HepG2 (cell line): ENCODE measurements around the gene XXYLT1. TPM values are rescaled to one million over a fixed set of nuclear protein-coding genes. Genes with fewer than 3 reads are reported as not detected.

ENCODE experiments used
- ATAC-seq: fragments of 200-7000 bp; cut with Tn5 transposase; 3 replicates; pipeline ENCODE4 v1.9.1; 2020; ENCODE audit warnings: mild to moderate bottlenecking, moderate library complexity
- BruUV-seq: library from RNA; stranded (reverse); fragments of 400-500 nt; replicated peaks from 2 replicates; lab custom pipeline; 2021; lab: Mats Ljungman, UMichigan
- CTCF ChIA-PET: fragments of 300-600 bp; formaldehyde crosslinking; extraction: SDS; loops from one replicate; lab custom pipeline; 2021; ENCODE audit warnings: low total read pairs, inconsistent platforms, low intra/inter-chr PET ratio; lab: Yijun Ruan, JAX
- POLR2A ChIA-PET: fragments of 350-600 bp; sonication (Branson Sonifier 250); formaldehyde crosslinking; loops from one replicate; lab custom pipeline; 2020; ENCODE audit warnings: antibody characterized with exemption, inconsistent platforms; lab: Yijun Ruan, JAX
- DNase-seq: peaks from one replicate; pipeline ENCODE4 v3.0.0-alpha.2; 2015; ENCODE audit warnings: low spot score
- FAIRE-seq: peaks from 3 replicates; lab custom pipeline; 2011; peaks lifted over from hg19 to GRCh38; lab: Jason Lieb, UNC
- H2AFZ ChIP-seq: one replicate; pipeline ENCODE4 v1.6.1; 2011; ENCODE audit warnings: low read length, inconsistent platforms
- H3K27ac ChIP-seq: fragments of 300-600 bp; 3 replicates; pipeline ENCODE4 v1.8.0; 2011; ENCODE audit warnings: mixed run types, mild to moderate bottlenecking, mixed read lengths, low read length, inconsistent platforms; ENCODE audit not compliant: insufficient read depth; ENCODE audit errors: extremely low read length
- H3K27me3 ChIP-seq, 2 experiments: fragments of 200-600 bp in 1 of 2; 2 replicates in 1 of 2; 3 replicates in 1 of 2; pipeline versions ENCODE4 v1.6.0 to v1.8.0; 2011; ENCODE audit warnings: low read length in 2 of 2, mild to moderate bottlenecking in 2 of 2, moderate library complexity in 2 of 2, inconsistent platforms in 1 of 2; ENCODE audit not compliant: insufficient read depth in 2 of 2, control insufficient read depth in 1 of 2
- H3K36me3 ChIP-seq, 2 experiments: fragments of 200-600 bp in 1 of 2; replicated peaks in 1 of 2; 2 replicates in 1 of 2; 3 replicates in 1 of 2; pipeline versions ENCODE4 v1.5.1 to v1.8.0; 2011; ENCODE audit warnings: low read length in 2 of 2, inconsistent platforms in 1 of 2; ENCODE audit not compliant: insufficient read depth in 2 of 2, control insufficient read depth in 1 of 2
- H3K4me1 ChIP-seq: 2 replicates; pipeline ENCODE4 v1.5.1; 2012; ENCODE audit warnings: low read length, inconsistent platforms; ENCODE audit not compliant: insufficient read depth
- H3K4me2 ChIP-seq: 2 replicates; pipeline ENCODE4 v1.6.0; 2011; ENCODE audit warnings: low read depth, low read length, inconsistent platforms
- H3K4me3 ChIP-seq, 3 experiments: fragments of 200-600 bp in 1 of 3; sonication (generic), shearing (Covaris generic) in 1 of 3; replicated peaks in 1 of 3; 2 replicates each; pipeline ENCODE4 v1.5.1; 2011 to 2016; ENCODE audit warnings: low read length in 3 of 3, inconsistent platforms in 2 of 3, low read depth in 2 of 3, mild to moderate bottlenecking in 2 of 3, control low read depth in 1 of 3, mixed read lengths in 1 of 3; ENCODE audit not compliant: insufficient read depth in 1 of 3
- H3K79me2 ChIP-seq: one replicate; pipeline ENCODE4 v1.6.1; 2011; ENCODE audit warnings: low read length, inconsistent platforms; ENCODE audit not compliant: insufficient read depth
- H3K9ac ChIP-seq: 2 replicates; pipeline ENCODE4 v1.6.0; 2011; ENCODE audit warnings: mild to moderate bottlenecking, low read depth, low read length, inconsistent platforms; ENCODE audit not compliant: insufficient read depth
- H3K9me3 ChIP-seq: 2 replicates; pipeline ENCODE4 v1.5.1; 2012; ENCODE audit warnings: mild to moderate bottlenecking, low read length
- H4K20me1 ChIP-seq: 2 replicates; pipeline ENCODE4 v1.6.0; 2011; ENCODE audit warnings: inconsistent platforms, mild to moderate bottlenecking, low read length, moderate library complexity; ENCODE audit not compliant: insufficient read depth
- EZH2 ChIP-seq: conservative IDR thresholded peaks from 2 replicates; pipeline ENCODE4 v1.6.1; 2012; ENCODE audit warnings: mild to moderate bottlenecking, low read depth, low read length, moderate library complexity
- FOXO1 ChIP-seq: sonication (generic); formaldehyde crosslinking; IDR thresholded peaks from 2 replicates; pipeline ENCODE4 v1.4.0; 2020; ENCODE audit warnings: missing genetic modification reagents
- HES4 ChIP-seq: sonication (generic); formaldehyde crosslinking; IDR thresholded peaks from 2 replicates; pipeline ENCODE4 v1.9.0; 2021; ENCODE audit warnings: mild to moderate bottlenecking, missing genetic modification reagents, borderline replicate concordance
- KLF16 ChIP-seq, 2 experiments: sonication (generic) in 1 of 2; formaldehyde crosslinking in 1 of 2; IDR thresholded peaks; 2 replicates each; pipeline versions ENCODE4 v1.6.1 to v1.8.0; 2016 to 2023; ENCODE audit warnings: missing genetic modification reagents in 2 of 2, missing compliant biosample characterization in 1 of 2
- NR1H2 ChIP-seq: sonication (generic); formaldehyde crosslinking; IDR thresholded peaks from 2 replicates; pipeline ENCODE4 v1.8.1; 2022; ENCODE audit warnings: low read depth, missing genetic modification reagents, borderline replicate concordance
- SALL1 ChIP-seq: sonication (generic); formaldehyde crosslinking; IDR thresholded peaks from 2 replicates; pipeline ENCODE4 v1.8.0; 2022; ENCODE audit warnings: mild to moderate bottlenecking, missing genetic modification reagents
- TEAD2 ChIP-seq: sonication (generic); formaldehyde crosslinking; IDR thresholded peaks from 2 replicates; pipeline ENCODE4 v1.9.0; 2021; ENCODE audit warnings: missing genetic modification reagents
- ZC3H4 ChIP-seq: sonication (generic); formaldehyde crosslinking; IDR thresholded peaks from 2 replicates; pipeline ENCODE4 v1.4.0; 2020; ENCODE audit warnings: missing genetic modification reagents, borderline replicate concordance
- ZNF282 ChIP-seq: fragments of 450-650 bp; IDR thresholded peaks from 2 replicates; pipeline ENCODE4 v1.6.1; 2018; ENCODE audit not compliant: partially characterized antibody
- ZNF543 ChIP-seq: sonication (generic); formaldehyde crosslinking; IDR thresholded peaks from 2 replicates; pipeline ENCODE4 v1.4.0; 2020; ENCODE audit warnings: mild to moderate bottlenecking, missing genetic modification reagents
- ZNF788 ChIP-seq: sonication (generic); formaldehyde crosslinking; IDR thresholded peaks from 2 replicates; pipeline ENCODE4 v1.5.0; 2020; ENCODE audit warnings: mild to moderate bottlenecking, missing genetic modification reagents, borderline replicate concordance
- ZNF850 ChIP-seq: sonication (generic); formaldehyde crosslinking; conservative IDR thresholded peaks from 2 replicates; pipeline ENCODE4 v1.9.0; 2021; ENCODE audit warnings: mild to moderate bottlenecking, missing genetic modification reagents
- ZSCAN22 ChIP-seq: sonication (generic); formaldehyde crosslinking; IDR thresholded peaks from 2 replicates; pipeline ENCODE4 v1.4.0; 2020; ENCODE audit warnings: mild to moderate bottlenecking, missing genetic modification reagents
- ZSCAN25 ChIP-seq: sonication (generic); formaldehyde crosslinking; IDR thresholded peaks from 2 replicates; pipeline ENCODE4 v1.8.0; 2022; ENCODE audit warnings: mild to moderate bottlenecking, missing genetic modification reagents
- WGBS: methylation state at CpG from one replicate; pipeline ENCODE4 v1.1.6; 2017; ENCODE audit warnings: low lambda C conversion rate; 5-methylcytosine and 5-hydroxymethylcytosine counted together
- in situ Hi-C: cut with HindIII; loops from 2 replicates; pipeline ENCODE4 v1.10.0; 2017; ENCODE audit warnings: low pct_unique_long_range_greater_than_20kb; ENCODE audit not compliant: extremely low pct_ligation_motif_present
- intact Hi-C: fragments of 100-400 bp; cut with micrococcal nuclease; formaldehyde crosslinking; loops from one replicate; pipeline ENCODE4 v1.10.0; 2022; ENCODE audit not compliant: unreplicated experiment
- polyA plus RNA-seq, 8 experiments: library from polyadenylated mRNA; depleted of rRNA in 3 of 8; stranded (reverse) in 7 of 8; unstranded in 1 of 8; fragments of >200 nt; fragmentation: Illumina TruSeq in 4 of 8; extraction: Trizol in 4 of 8; gene quantifications; 2 replicates each; pipeline versions ENCODE4 v1.2.1 to v1.2.3, GENCODE V29; 2011 to 2016; ENCODE audit warnings: low read depth in 4 of 8, missing spikeins in 1 of 8, mixed read lengths in 1 of 8; ENCODE audit not compliant: insufficient read depth in 1 of 8
- total RNA-seq, 5 experiments: library from RNA; depleted of rRNA; stranded (reverse); fragments of >200 nt; fragmentation: Illumina TruSeq; extraction: Trizol; gene quantifications; 2 replicates each; pipeline ENCODE4 v1.2.3, GENCODE V29; 2016; ENCODE audit warnings: low read depth in 1 of 5
- TF ChIP-seq, protein P1 (sequence below): IDR thresholded peaks from 2 replicates; pipeline ENCODE4 v1.6.1; 2016
- TF ChIP-seq, protein P2 (sequence below): sonication (generic); formaldehyde crosslinking; IDR thresholded peaks from 2 replicates; pipeline ENCODE4 v1.8.1; 2023; ENCODE audit warnings: missing genetic modification reagents, inconsistent platforms, borderline replicate concordance
- TF ChIP-seq, protein P3 (sequence below): sonication (generic); formaldehyde crosslinking; IDR thresholded peaks from 2 replicates; pipeline ENCODE4 v1.8.1; 2023; ENCODE audit warnings: mild to moderate bottlenecking, moderate library complexity, missing genetic modification reagents
- TF ChIP-seq, protein P4 (sequence below): IDR thresholded peaks from 2 replicates; pipeline ENCODE4 v1.6.1; 2016; ENCODE audit warnings: missing biosample characterization, missing genetic modification reagents, low read depth

The XXYLT1 gene
- total and polyA plus RNA-seq, 2 of the 13 experiments (the other 11 are each of a cell fraction or from before 2014, with no cell fraction given), result 17.7 to 19.0 TPM

DNA sequence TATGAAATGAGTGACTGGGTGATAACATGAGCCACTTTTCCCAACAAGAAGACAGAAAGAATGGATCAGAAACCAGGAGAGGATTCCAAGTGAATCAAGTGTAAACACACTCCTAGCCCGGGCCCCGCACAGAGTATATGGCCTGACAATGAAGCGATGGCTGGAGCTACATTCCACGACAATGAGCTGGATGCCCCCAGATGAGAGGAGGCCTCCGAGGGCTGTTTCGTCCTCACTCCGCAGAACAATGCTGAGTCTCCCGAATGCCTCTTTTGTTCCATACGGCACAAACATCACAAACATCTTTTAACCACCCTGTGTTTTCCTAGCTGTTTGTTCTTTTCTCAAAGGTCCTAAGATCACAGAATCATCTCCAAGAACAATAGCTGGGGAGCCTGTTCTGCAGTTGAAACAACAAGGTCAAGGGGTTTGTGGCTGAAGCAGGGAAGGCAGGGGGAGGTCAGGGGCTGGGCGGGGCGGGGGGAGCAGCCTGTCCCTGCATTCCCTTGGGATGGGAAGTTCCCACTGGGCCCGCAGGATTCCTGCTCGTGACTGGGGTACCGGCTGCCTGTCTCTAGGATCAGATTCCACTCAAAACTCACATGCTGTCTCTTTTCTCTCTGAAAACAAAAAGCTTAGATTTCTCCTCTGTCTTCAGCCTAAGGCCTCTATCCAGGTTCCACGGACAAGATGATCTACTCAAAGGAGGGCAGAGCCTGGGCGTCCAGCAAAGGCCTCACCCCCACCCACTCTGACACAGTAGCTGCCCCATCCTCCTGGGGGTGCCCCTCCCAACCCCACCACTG, 151.3 kb downstream of the XXYLT1 start (continued):
- TF ChIP-seq, protein P1, sequence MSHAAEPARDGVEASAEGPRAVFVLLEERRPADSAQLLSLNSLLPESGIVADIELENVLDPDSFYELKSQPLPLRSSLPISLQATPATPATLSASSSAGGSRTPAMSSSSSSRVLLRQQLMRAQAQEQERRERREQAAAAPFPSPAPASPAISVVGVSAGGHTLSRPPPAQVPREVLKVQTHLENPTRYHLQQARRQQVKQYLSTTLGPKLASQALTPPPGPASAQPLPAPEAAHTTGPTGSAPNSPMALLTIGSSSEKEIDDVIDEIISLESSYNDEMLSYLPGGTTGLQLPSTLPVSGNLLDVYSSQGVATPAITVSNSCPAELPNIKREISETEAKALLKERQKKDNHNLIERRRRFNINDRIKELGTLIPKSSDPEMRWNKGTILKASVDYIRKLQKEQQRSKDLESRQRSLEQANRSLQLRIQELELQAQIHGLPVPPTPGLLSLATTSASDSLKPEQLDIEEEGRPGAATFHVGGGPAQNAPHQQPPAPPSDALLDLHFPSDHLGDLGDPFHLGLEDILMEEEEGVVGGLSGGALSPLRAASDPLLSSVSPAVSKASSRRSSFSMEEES (CRISPR knock-in tag), result 0 out of 2 replicates have a peak, but pooled peaks have one; percentile 28
- TF ChIP-seq FOXO1 (CRISPR knock-in tag) (0 out of 2 replicates have a peak, but pooled peaks have one; percentile 11), ZNF788 (CRISPR knock-in tag) (no peak), ZNF543 (CRISPR knock-in tag) (peak; percentile 42; the same call in 1 of the 2 replicates), ZNF282 (no peak), KLF16 (CRISPR knock-in tag; IDR thresholded peaks at IDR 0.05) (peak in 1 of 2 experiments; percentile 24; a peak in 1 of 4 replicates)
- TF ChIP-seq, protein P2, sequence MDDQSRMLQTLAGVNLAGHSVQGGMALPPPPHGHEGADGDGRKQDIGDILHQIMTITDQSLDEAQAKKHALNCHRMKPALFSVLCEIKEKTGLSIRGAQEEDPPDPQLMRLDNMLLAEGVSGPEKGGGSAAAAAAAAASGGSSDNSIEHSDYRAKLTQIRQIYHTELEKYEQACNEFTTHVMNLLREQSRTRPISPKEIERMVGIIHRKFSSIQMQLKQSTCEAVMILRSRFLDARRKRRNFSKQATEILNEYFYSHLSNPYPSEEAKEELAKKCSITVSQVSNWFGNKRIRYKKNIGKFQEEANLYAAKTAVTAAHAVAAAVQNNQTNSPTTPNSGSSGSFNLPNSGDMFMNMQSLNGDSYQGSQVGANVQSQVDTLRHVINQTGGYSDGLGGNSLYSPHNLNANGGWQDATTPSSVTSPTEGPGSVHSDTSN (CRISPR knock-in tag), result no peak
- TF ChIP-seq, all 625 proteins: peak for 23

DNA sequence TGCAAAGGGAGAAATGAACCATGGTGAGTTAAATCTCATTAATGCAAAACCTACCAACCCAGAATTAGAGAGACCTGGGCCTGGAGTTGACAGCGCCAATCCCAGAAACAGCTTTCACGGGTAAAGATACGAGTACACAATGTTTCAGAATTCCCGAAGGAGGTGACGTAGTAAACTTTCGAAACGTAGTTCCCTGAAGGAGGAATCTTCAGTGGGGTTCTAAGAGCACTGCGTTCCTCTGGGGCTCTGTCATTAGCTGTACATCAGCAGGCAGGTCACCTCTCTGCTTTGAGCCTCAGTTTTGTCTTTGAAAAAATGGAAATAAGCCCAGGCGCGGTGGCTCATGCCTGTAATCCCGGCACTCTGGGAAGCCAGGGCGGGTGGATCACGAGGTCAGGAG, 152.3 kb downstream of the XXYLT1 start:
- DNase-seq (no peak), ATAC-seq (no peak), FAIRE-seq (no peak)
- H3K9ac ChIP-seq, result no peak overlapping the region
- no peaks in the 10 kb centered on the region for H3K36me3 ChIP-seq
- intact Hi-C loops, result loop anchor here (2.0 kb wide), 2 partner anchors 46 to 140 kb away; no protein-coding TSS in a partner anchor
- no peak overlapping the region for H2AFZ ChIP-seq
- no peaks in the 10 kb centered on the region for H4K20me1 ChIP-seq
- no TSS peak for BruUV-seq
- H3K9me3 ChIP-seq, result no peaks in the 10 kb centered on the region
- no peaks in the 10 kb centered on the region for H3K27me3 ChIP-seq
- H3K27ac ChIP-seq, result no peak overlapping the region
- POLR2A ChIA-PET, result no interaction called here
- CTCF ChIA-PET, result no interaction called here
- H3K79me2 ChIP-seq, result no peaks in the 10 kb centered on the region
- no peak overlapping the region for H3K4me2 ChIP-seq
- WGBS, result 97% methylated on average over 13 of the region's 13 CpGs
- peaks cover 62% of the 10 kb centered on the region for H3K4me1 ChIP-seq
- in situ Hi-C loops, result no loop called here
- no peak overlapping the region for H3K4me3 ChIP-seq
- no peak for TF ChIP-seq ZSCAN22 (CRISPR knock-in tag)
- no peak for TF ChIP-seq HES4 (CRISPR knock-in tag)
- TF ChIP-seq TEAD2, result no peak
- TF ChIP-seq, protein P3, sequence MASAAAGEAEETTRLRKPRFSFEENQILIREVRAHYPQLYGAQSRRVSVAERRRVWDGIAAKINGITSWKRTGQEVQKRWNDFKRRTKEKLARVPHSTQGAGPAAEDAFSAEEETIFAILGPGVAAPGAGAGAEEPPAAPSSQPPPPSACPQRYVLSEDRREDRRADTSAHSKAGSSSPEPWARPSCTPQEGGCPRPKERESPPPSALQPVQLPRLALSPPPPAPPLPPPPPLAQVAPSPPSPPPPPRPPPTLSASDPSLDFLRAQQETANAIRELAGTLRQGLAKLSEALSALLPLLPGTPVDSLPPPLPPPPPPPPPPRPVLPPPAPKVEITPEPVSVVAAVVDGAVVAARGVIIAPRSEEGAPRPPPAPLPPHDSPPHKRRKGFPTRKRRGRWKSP, result no peak
- no peak for TF ChIP-seq EZH2
- no peak for TF ChIP-seq ZC3H4 (CRISPR knock-in tag)
- TF ChIP-seq SALL1, result no peak
- no peak for TF ChIP-seq ZSCAN25 (CRISPR knock-in tag)
- TF ChIP-seq, protein P4, sequence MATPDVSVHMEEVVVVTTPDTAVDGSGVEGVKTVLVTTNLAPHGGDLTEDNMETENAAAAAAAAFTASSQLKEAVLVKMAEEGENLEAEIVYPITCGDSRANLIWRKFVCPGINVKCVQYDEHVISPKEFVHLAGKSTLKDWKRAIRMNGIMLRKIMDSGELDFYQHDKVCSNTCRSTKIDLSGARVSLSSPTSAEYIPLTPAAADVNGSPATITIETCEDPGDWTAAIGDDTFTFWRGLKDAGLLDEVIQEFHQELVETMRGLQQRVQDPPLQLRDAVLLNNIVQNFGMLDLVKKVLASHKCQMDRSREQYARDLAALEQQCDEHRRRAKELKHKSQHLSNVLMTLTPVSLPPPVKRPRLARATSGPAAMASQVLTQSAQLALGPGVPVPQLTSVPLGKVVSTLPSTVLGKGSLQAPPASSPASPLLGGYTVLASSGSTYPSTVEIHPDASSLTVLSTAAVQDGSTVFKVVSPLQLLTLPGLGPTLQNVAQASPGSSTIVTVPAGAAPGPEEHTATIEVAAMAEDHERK (CRISPR knock-in tag), result no peak
- TF ChIP-seq NR1H2, result no peak
- no peak for TF ChIP-seq ZNF850
